WTC11 (cell line): ENCODE measurements around the gene AFF3. TPM values are rescaled to one million over a fixed set of nuclear protein-coding genes. Genes with fewer than 3 reads are reported as not detected.

Experiments used
- ATAC-seq: fragments of 200-7000 bp; cut with Tn5 transposase; 2 replicates; pipeline ENCODE4 v1.10.0; 2021; ENCODE audit warnings: mild to moderate bottlenecking, moderate library complexity
- CTCF ChIA-PET: fragments of 300-600 bp; sonication (Branson Sonifier 250); formaldehyde crosslinking; loops from one replicate; lab custom pipeline; 2021; ENCODE audit warnings: antibody characterized with exemption; lab: Charles Lee
- POLR2A ChIA-PET: fragments of 350-600 bp; sonication (Branson Sonifier 250); formaldehyde crosslinking; loops from one replicate; lab custom pipeline; 2021; ENCODE audit warnings: antibody characterized with exemption; lab: Charles Lee
- DNase-seq: peaks from one replicate; pipeline ENCODE4 v3.0.0; 2021; ENCODE audit warnings: low spot score
- H3K27ac Mint-ChIP-seq: 2 replicates; pipeline ENCODE4 v1.8.0; 2021; ENCODE audit warnings: mixed read lengths
- H3K27me3 Mint-ChIP-seq: 2 replicates; pipeline ENCODE4 v1.8.0; 2021; ENCODE audit warnings: low read depth, mild to moderate bottlenecking, moderate library complexity, mixed read lengths
- H3K36me3 Mint-ChIP-seq: 2 replicates; pipeline ENCODE4 v1.8.0; 2021; ENCODE audit warnings: mixed read lengths
- H3K4me1 Mint-ChIP-seq: 2 replicates; pipeline ENCODE4 v1.8.0; 2022; ENCODE audit warnings: mixed read lengths
- H3K4me3 Mint-ChIP-seq: 2 replicates; pipeline ENCODE4 v1.8.0; 2021; ENCODE audit warnings: mild to moderate bottlenecking, moderate library complexity, mixed read lengths
- H3K9me3 Mint-ChIP-seq: 2 replicates; pipeline ENCODE4 v1.8.0; 2021; ENCODE audit warnings: mixed read lengths
- ESRRA ChIP-seq: sonication (generic); formaldehyde crosslinking; IDR thresholded peaks from 2 replicates; pipeline ENCODE4 v1.8.1; 2022; ENCODE audit warnings: mild to moderate bottlenecking, missing genetic modification reagents, borderline replicate concordance
- FOXK1 ChIP-seq: sonication (generic); formaldehyde crosslinking; IDR thresholded peaks from 2 replicates; pipeline ENCODE4 v1.8.0; 2022; ENCODE audit warnings: mild to moderate bottlenecking, moderate library complexity, missing genetic modification reagents
- FOXP1 ChIP-seq: sonication (generic); formaldehyde crosslinking; IDR thresholded peaks from 2 replicates; pipeline ENCODE4 v1.8.0; 2022; ENCODE audit warnings: missing genetic modification reagents, mild to moderate bottlenecking, moderate library complexity, borderline replicate concordance
- IRF2 ChIP-seq: sonication (generic); formaldehyde crosslinking; IDR thresholded peaks from 2 replicates; pipeline ENCODE4 v1.8.0; 2022; ENCODE audit warnings: low read depth, missing genetic modification reagents, borderline replicate concordance
- MYBL2 ChIP-seq: sonication (generic); formaldehyde crosslinking; IDR thresholded peaks from 2 replicates; pipeline ENCODE4 v1.8.1; 2023; ENCODE audit warnings: mild to moderate bottlenecking, moderate library complexity, missing genetic modification reagents
- SMAD3 ChIP-seq: sonication (generic); formaldehyde crosslinking; IDR thresholded peaks from 2 replicates; pipeline ENCODE4 v1.8.0; 2022; ENCODE audit warnings: missing genetic modification reagents, mild to moderate bottlenecking, borderline replicate concordance
- TEAD4 ChIP-seq: sonication (generic); formaldehyde crosslinking; IDR thresholded peaks from 2 replicates; pipeline ENCODE4 v1.8.0; 2022; ENCODE audit warnings: mild to moderate bottlenecking, missing genetic modification reagents
- TP53 ChIP-seq: sonication (generic); formaldehyde crosslinking; IDR thresholded peaks from 2 replicates; pipeline ENCODE4 v1.8.1; 2023; ENCODE audit warnings: mild to moderate bottlenecking, missing genetic modification reagents
- ZNF121 ChIP-seq: sonication (generic); formaldehyde crosslinking; IDR thresholded peaks from 2 replicates; pipeline ENCODE4 v1.8.0; 2023; ENCODE audit warnings: missing genetic modification reagents
- ZNF232 ChIP-seq: sonication (generic); formaldehyde crosslinking; IDR thresholded peaks from 2 replicates; pipeline ENCODE4 v1.8.0; 2022; ENCODE audit warnings: mild to moderate bottlenecking, missing genetic modification reagents
- total RNA-seq: library from RNA; stranded (reverse); gene quantifications from 3 replicates; pipeline ENCODE4 v1.2.3, GENCODE V29; 2021
- TF ChIP-seq, protein P1 (sequence below): sonication (generic); formaldehyde crosslinking; IDR thresholded peaks from 2 replicates; pipeline ENCODE4 v1.8.1; 2022; ENCODE audit warnings: low read depth, missing genetic modification reagents, borderline replicate concordance
- TF ChIP-seq, protein P2 (sequence below): sonication (generic); formaldehyde crosslinking; IDR thresholded peaks from 2 replicates; pipeline ENCODE4 v1.8.1; 2023; ENCODE audit warnings: mild to moderate bottlenecking, moderate library complexity, missing genetic modification reagents
- TF ChIP-seq, protein P3 (sequence below): sonication (generic); formaldehyde crosslinking; IDR thresholded peaks from 2 replicates; pipeline ENCODE4 v1.8.1; 2023; ENCODE audit warnings: mild to moderate bottlenecking, missing genetic modification reagents
- TF ChIP-seq, protein P4 (sequence below): sonication (generic); formaldehyde crosslinking; IDR thresholded peaks from 2 replicates; pipeline ENCODE4 v1.8.0; 2022; ENCODE audit warnings: mild to moderate bottlenecking, missing genetic modification reagents
- TF ChIP-seq, protein P5 (sequence below): sonication (generic); formaldehyde crosslinking; IDR thresholded peaks from 2 replicates; pipeline ENCODE4 v1.8.0; 2022; ENCODE audit warnings: mild to moderate bottlenecking, missing genetic modification reagents
- TF ChIP-seq, protein P6 (sequence below): sonication (generic); formaldehyde crosslinking; IDR thresholded peaks from 2 replicates; pipeline ENCODE4 v1.8.1; 2022; ENCODE audit warnings: mild to moderate bottlenecking, moderate library complexity, missing genetic modification reagents
- TF ChIP-seq, protein P7 (sequence below): sonication (generic); formaldehyde crosslinking; IDR thresholded peaks from 2 replicates; pipeline ENCODE4 v1.8.1; 2022; ENCODE audit warnings: low read depth, mild to moderate bottlenecking, moderate library complexity, missing genetic modification reagents, borderline replicate concordance
- TF ChIP-seq, protein P8 (sequence below): sonication (generic); formaldehyde crosslinking; IDR thresholded peaks from 2 replicates; pipeline ENCODE4 v1.8.0; 2023; ENCODE audit warnings: missing genetic modification reagents
- TF ChIP-seq, protein P9 (sequence below): sonication (generic); formaldehyde crosslinking; IDR thresholded peaks from 2 replicates; pipeline ENCODE4 v1.8.1; 2023; ENCODE audit warnings: mild to moderate bottlenecking, missing genetic modification reagents

Gene AFF3
- total RNA-seq, 1 experiment from 2014 or later, result 1.2 TPM

DNA sequence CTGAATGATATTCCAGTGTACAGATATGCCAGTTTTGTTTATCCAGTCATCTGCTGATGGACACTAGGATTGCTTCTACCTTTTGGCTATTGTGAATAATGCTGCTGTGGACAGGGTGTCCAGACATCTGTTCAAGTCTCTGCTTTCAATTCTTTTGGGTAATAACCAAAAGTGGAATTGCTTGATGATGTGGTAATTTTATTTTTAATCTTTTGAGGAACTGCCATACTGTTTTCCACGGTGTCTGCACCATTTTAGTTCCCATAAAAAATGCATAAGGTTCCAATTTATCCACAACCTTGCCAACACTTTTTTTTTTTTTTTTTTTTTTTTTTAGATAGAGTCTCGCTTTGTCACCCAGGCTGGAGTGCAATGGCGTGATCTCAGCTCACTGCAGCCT, 510.7 kb downstream of the AFF3 start:
- ChIA-PET POLR2A (no interaction called here), CTCF (no interaction called here)
- no peak overlapping the region for H3K4me3 Mint-ChIP-seq
- no peak overlapping the region for H3K27ac Mint-ChIP-seq
- peaks cover 7% of the 10 kb centered on the region; the same call in 1 of the 2 replicates for H3K9me3 Mint-ChIP-seq
- DNase-seq (no peak), ATAC-seq (no peak)
- H3K27me3 Mint-ChIP-seq, result no peaks in the 10 kb centered on the region
- H3K36me3 Mint-ChIP-seq, result no peaks in the 10 kb centered on the region
- no peaks in the 10 kb centered on the region for H3K4me1 Mint-ChIP-seq
- TF ChIP-seq TEAD4 (CRISPR knock-in tag) (no peak), SMAD3 (CRISPR knock-in tag) (no peak), MYBL2 (CRISPR knock-in tag) (no peak), IRF2 (no peak), ZNF232 (CRISPR knock-in tag) (no peak)
- TF ChIP-seq, protein P1, sequence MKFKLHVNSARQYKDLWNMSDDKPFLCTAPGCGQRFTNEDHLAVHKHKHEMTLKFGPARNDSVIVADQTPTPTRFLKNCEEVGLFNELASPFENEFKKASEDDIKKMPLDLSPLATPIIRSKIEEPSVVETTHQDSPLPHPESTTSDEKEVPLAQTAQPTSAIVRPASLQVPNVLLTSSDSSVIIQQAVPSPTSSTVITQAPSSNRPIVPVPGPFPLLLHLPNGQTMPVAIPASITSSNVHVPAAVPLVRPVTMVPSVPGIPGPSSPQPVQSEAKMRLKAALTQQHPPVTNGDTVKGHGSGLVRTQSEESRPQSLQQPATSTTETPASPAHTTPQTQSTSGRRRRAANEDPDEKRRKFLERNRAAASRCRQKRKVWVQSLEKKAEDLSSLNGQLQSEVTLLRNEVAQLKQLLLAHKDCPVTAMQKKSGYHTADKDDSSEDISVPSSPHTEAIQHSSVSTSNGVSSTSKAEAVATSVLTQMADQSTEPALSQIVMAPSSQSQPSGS (CRISPR knock-in tag), result no peak
- TF ChIP-seq, protein P2, sequence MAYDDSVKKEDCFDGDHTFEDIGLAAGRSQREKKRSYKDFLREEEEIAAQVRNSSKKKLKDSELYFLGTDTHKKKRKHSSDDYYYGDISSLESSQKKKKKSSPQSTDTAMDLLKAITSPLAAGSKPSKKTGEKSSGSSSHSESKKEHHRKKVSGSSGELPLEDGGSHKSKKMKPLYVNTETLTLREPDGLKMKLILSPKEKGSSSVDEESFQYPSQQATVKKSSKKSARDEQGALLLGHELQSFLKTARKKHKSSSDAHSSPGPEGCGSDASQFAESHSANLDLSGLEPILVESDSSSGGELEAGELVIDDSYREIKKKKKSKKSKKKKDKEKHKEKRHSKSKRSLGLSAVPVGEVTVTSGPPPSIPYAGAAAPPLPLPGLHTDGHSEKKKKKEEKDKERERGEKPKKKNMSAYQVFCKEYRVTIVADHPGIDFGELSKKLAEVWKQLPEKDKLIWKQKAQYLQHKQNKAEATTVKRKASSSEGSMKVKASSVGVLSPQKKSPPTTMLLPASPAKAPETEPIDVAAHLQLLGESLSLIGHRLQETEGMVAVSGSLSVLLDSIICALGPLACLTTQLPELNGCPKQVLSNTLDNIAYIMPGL (CRISPR knock-in tag), result no peak
- TF ChIP-seq, protein P3, sequence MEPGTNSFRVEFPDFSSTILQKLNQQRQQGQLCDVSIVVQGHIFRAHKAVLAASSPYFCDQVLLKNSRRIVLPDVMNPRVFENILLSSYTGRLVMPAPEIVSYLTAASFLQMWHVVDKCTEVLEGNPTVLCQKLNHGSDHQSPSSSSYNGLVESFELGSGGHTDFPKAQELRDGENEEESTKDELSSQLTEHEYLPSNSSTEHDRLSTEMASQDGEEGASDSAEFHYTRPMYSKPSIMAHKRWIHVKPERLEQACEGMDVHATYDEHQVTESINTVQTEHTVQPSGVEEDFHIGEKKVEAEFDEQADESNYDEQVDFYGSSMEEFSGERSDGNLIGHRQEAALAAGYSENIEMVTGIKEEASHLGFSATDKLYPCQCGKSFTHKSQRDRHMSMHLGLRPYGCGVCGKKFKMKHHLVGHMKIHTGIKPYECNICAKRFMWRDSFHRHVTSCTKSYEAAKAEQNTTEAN (CRISPR knock-in tag), result no peak

DNA sequence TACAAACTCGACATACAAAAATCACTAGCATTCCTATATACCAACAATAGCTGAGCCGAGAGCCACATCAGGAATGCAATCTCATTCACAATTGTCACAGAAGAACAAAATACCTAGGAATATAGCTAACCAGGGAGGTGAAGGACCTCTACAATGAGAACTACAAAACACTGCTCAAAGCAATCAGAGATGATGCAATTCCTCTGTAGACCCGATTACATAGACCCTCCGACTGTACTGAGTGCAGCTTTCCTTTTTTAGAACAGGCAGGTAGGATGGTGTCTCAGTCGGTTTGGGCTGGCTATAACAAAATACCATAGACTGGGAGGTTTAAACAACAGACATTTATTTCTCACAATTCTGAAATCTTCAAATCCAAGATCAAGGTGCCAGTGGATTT, 513.1 kb downstream of the AFF3 start:
- no peak overlapping the region for H3K4me3 Mint-ChIP-seq
- H3K9me3 Mint-ChIP-seq, result peaks cover 7% of the 10 kb centered on the region; the same call in 1 of the 2 replicates
- no peaks in the 10 kb centered on the region for H3K4me1 Mint-ChIP-seq
- POLR2A ChIA-PET, result no interaction called here
- H3K36me3 Mint-ChIP-seq, result no peaks in the 10 kb centered on the region
- CTCF ChIA-PET, result no interaction called here
- ATAC-seq, result no peak
- no peak overlapping the region for H3K27ac Mint-ChIP-seq
- no peak for DNase-seq
- no peaks in the 10 kb centered on the region for H3K27me3 Mint-ChIP-seq
- TF ChIP-seq FOXK1 (CRISPR knock-in tag) (no peak), TP53 (no peak), MYBL2 (CRISPR knock-in tag) (no peak), FOXP1 (CRISPR knock-in tag) (no peak), ZNF121 (no peak), TEAD4 (CRISPR knock-in tag) (no peak), ESRRA (CRISPR knock-in tag) (no peak)
- TF ChIP-seq, protein P4, sequence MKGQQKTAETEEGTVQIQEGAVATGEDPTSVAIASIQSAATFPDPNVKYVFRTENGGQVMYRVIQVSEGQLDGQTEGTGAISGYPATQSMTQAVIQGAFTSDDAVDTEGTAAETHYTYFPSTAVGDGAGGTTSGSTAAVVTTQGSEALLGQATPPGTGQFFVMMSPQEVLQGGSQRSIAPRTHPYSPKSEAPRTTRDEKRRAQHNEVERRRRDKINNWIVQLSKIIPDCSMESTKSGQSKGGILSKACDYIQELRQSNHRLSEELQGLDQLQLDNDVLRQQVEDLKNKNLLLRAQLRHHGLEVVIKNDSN (CRISPR knock-in tag), result no peak
- TF ChIP-seq, protein P5, sequence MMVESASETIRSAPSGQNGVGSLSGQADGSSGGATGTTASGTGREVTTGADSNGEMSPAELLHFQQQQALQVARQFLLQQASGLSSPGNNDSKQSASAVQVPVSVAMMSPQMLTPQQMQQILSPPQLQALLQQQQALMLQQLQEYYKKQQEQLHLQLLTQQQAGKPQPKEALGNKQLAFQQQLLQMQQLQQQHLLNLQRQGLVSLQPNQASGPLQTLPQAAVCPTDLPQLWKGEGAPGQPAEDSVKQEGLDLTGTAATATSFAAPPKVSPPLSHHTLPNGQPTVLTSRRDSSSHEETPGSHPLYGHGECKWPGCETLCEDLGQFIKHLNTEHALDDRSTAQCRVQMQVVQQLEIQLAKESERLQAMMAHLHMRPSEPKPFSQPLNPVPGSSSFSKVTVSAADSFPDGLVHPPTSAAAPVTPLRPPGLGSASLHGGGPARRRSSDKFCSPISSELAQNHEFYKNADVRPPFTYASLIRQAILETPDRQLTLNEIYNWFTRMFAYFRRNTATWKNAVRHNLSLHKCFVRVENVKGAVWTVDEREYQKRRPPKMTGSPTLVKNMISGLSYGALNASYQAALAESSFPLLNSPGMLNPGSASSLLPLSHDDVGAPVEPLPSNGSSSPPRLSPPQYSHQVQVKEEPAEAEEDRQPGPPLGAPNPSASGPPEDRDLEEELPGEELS, result no peak
- TF ChIP-seq, protein P6, sequence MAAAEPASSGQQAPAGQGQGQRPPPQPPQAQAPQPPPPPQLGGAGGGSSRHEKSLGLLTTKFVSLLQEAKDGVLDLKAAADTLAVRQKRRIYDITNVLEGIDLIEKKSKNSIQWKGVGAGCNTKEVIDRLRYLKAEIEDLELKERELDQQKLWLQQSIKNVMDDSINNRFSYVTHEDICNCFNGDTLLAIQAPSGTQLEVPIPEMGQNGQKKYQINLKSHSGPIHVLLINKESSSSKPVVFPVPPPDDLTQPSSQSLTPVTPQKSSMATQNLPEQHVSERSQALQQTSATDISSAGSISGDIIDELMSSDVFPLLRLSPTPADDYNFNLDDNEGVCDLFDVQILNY, result no peak
- TF ChIP-seq, protein P7, sequence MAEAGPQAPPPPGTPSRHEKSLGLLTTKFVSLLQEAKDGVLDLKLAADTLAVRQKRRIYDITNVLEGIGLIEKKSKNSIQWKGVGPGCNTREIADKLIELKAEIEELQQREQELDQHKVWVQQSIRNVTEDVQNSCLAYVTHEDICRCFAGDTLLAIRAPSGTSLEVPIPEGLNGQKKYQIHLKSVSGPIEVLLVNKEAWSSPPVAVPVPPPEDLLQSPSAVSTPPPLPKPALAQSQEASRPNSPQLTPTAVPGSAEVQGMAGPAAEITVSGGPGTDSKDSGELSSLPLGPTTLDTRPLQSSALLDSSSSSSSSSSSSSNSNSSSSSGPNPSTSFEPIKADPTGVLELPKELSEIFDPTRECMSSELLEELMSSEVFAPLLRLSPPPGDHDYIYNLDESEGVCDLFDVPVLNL (CRISPR knock-in tag), result no peak
- TF ChIP-seq, protein P8, sequence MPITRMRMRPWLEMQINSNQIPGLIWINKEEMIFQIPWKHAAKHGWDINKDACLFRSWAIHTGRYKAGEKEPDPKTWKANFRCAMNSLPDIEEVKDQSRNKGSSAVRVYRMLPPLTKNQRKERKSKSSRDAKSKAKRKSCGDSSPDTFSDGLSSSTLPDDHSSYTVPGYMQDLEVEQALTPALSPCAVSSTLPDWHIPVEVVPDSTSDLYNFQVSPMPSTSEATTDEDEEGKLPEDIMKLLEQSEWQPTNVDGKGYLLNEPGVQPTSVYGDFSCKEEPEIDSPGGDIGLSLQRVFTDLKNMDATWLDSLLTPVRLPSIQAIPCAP (CRISPR knock-in tag), result no peak
- TF ChIP-seq, protein P9, sequence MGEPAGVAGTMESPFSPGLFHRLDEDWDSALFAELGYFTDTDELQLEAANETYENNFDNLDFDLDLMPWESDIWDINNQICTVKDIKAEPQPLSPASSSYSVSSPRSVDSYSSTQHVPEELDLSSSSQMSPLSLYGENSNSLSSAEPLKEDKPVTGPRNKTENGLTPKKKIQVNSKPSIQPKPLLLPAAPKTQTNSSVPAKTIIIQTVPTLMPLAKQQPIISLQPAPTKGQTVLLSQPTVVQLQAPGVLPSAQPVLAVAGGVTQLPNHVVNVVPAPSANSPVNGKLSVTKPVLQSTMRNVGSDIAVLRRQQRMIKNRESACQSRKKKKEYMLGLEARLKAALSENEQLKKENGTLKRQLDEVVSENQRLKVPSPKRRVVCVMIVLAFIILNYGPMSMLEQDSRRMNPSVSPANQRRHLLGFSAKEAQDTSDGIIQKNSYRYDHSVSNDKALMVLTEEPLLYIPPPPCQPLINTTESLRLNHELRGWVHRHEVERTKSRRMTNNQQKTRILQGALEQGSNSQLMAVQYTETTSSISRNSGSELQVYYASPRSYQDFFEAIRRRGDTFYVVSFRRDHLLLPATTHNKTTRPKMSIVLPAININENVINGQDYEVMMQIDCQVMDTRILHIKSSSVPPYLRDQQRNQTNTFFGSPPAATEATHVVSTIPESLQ (CRISPR knock-in tag), result no peak
